Kidney (tissue), 14 donors: ENCODE results near the gene MS4A18. TPM values are rescaled to one million over a fixed set of nuclear protein-coding genes. Genes with fewer than 3 reads are reported as not detected.

Source experiments
- DNase-seq, 5 donors: peaks; one replicate each; pipeline ENCODE4 v3.0.0-alpha.2; 2013 to 2020
- FAIRE-seq: peaks from 2 replicates; lab custom pipeline; 2012; peaks lifted over from hg19 to GRCh38; lab: Jason Lieb, UNC
- H3K27ac ChIP-seq, 2 donors: one replicate each; pipeline ENCODE4 v1.7.0; 2013; ENCODE audit warnings: low read depth in 2 of 2, low read length in 2 of 2, inconsistent platforms in 1 of 2
- H3K27me3 ChIP-seq: one replicate; pipeline ENCODE4 v1.7.1; 2013; ENCODE audit warnings: low read length, inconsistent platforms; ENCODE audit not compliant: control insufficient read depth, insufficient read depth
- H3K36me3 ChIP-seq, 3 donors: one replicate each; pipeline versions ENCODE4 v1.7.0 to v1.7.1; 2013; ENCODE audit warnings: low read length in 3 of 3, control low read depth in 1 of 3, inconsistent platforms in 1 of 3; ENCODE audit not compliant: insufficient read depth in 3 of 3, control insufficient read depth in 2 of 3
- H3K4me1 ChIP-seq, 3 donors: one replicate each; pipeline versions ENCODE4 v1.7.0 to v1.7.1; 2013; ENCODE audit warnings: low read length in 3 of 3, inconsistent platforms in 1 of 3, low read depth in 1 of 3; ENCODE audit not compliant: control insufficient read depth in 2 of 3, insufficient read depth in 2 of 3
- H3K4me3 ChIP-seq, 3 donors: one replicate each; pipeline versions ENCODE4 v1.7.0 to v1.8.1; 2013; ENCODE audit warnings: low read length in 3 of 3, control low read depth in 1 of 3, inconsistent platforms in 1 of 3
- H3K9ac ChIP-seq, 3 donors: one replicate each; pipeline versions ENCODE4 v1.7.0 to v1.7.1; 2013; ENCODE audit warnings: low read length in 3 of 3, control low read depth in 1 of 3, inconsistent platforms in 1 of 3
- H3K9me3 ChIP-seq, 3 donors: one replicate each; pipeline versions ENCODE4 v1.7.0 to v1.7.1; 2013; ENCODE audit warnings: low read length in 3 of 3, control low read depth in 1 of 3, inconsistent platforms in 1 of 3; ENCODE audit not compliant: control insufficient read depth in 2 of 3, insufficient read depth in 1 of 3
- CTCF ChIP-seq: IDR thresholded peaks from 3 replicates; pipeline ENCODE4 v1.5.1; 2012; ENCODE audit warnings: mild to moderate bottlenecking, moderate library complexity, borderline replicate concordance; ENCODE audit not compliant: insufficient read depth; ENCODE audit errors: extremely low read depth
- intact Hi-C: fragments of 100-400 bp; cut with DNase I; formaldehyde crosslinking; loops from one replicate; pipeline ENCODE4 v1.11.1; 2022
- polyA plus RNA-seq: library from polyadenylated mRNA; stranded (reverse); fragments of 350-450 nt; fragmentation: Illumina TruSeq; extraction: RNeasy Lipid Tissue Mini Kit (QIAGEN cat#74804); gene quantifications from one replicate; pipeline ENCODE4 v1.2.3, GENCODE V29; 2014; ENCODE audit warnings: low read depth, low replicate concordance; ENCODE audit not compliant: insufficient read depth
- total RNA-seq: library from RNA; stranded (reverse); fragmentation: NEBNext Ultra II Directional; extraction: Animal tissue kit (Norgen Biotek cat#: 25700); gene quantifications from one replicate; pipeline ENCODE4 v1.2.1, GENCODE V29; 2021
- donor health status: control.
- donor health status: control.
- donor health status: control.
- donor health status: control.
- donor health status: control.
- donor health status: DM: yes; HTN: yes; CAD: no.
- donor health status: Normal renal cell carcinoma (clear cell type).

MS4A18 gene
- total and polyA plus RNA-seq, 2 donors from 2014 or later, result not detected

DNA sequence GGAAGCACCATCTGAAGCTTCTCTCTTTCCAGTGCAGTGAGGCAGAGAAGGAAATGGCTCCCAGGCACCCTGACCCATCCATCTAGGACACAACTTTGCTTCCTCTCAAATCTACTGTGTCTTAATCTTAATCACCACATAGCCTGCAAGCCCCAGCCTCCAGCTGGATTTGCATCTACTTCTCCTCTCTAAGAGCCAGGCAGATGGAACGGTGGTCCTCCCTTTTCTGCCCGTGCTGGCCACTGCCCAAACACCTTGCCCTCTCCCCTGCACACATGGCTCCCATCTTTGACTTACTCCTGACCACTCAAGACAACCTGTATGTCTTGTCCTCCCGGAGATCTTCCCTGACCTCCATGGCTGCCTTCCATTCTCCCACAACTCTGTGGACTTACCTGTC, 68.0 kb downstream of the MS4A18 start:
- DNase-seq, result peak in 1 of 5 donors; percentile 26
- no peak overlapping the region for H3K27ac ChIP-seq
- no peak for FAIRE-seq
- no peaks in the 10 kb centered on the region for H3K36me3 ChIP-seq
- TF ChIP-seq CTCF, result no peak
- H3K4me1 ChIP-seq, result peaks cover 0 to 3% (median 0%) of the 10 kb centered on the region in 3 donors
- no peaks in the 10 kb centered on the region for H3K9me3 ChIP-seq
- intact Hi-C loops, result no loop called here
- H3K9ac ChIP-seq, result no peak overlapping the region
- H3K27me3 ChIP-seq, result no peaks in the 10 kb centered on the region
- H3K4me3 ChIP-seq, result no peak overlapping the region

Other genes starting within 250 kb of the MS4A18 start
- gene MS4A12, start 231.9 kb upstream of the MS4A18 start, total RNA-seq, result not detected
- gene MS4A12, start 231.9 kb upstream of the MS4A18 start, polyA plus RNA-seq, result not detected
- not detected for gene MS4A13, start 209.3 kb upstream of the MS4A18 start, total RNA-seq
- gene MS4A13, start 209.3 kb upstream of the MS4A18 start, polyA plus RNA-seq, result not detected
- not detected for gene MS4A8, start 25.1 kb upstream of the MS4A18 start, total RNA-seq
- gene MS4A8, start 25.1 kb upstream of the MS4A18 start, polyA plus RNA-seq, result 0.67 TPM
- not detected for gene MS4A15, start 32.1 kb downstream of the MS4A18 start, total RNA-seq
- gene MS4A15, start 32.1 kb downstream of the MS4A18 start, polyA plus RNA-seq, result not detected
- gene MS4A10, start 60.6 kb downstream of the MS4A18 start, total RNA-seq, result not detected
- gene MS4A10, start 60.6 kb downstream of the MS4A18 start, polyA plus RNA-seq, result 1.1 TPM
- gene CCDC86, start 117.4 kb downstream of the MS4A18 start, total RNA-seq, result 18.9 TPM
- gene CCDC86, start 117.4 kb downstream of the MS4A18 start, polyA plus RNA-seq, result 15.9 TPM
- gene PTGDR2, start 131.2 kb downstream of the MS4A18 start, total RNA-seq, result 0.16 TPM
- not detected for gene PTGDR2, start 131.2 kb downstream of the MS4A18 start, polyA plus RNA-seq
- gene ZP1, start 142.8 kb downstream of the MS4A18 start, total RNA-seq, result not detected
- gene ZP1, start 142.8 kb downstream of the MS4A18 start, polyA plus RNA-seq, result not detected
- gene PRPF19, start 181.9 kb downstream of the MS4A18 start, total RNA-seq, result 72.1 TPM
- 70.7 TPM for gene PRPF19, start 181.9 kb downstream of the MS4A18 start, polyA plus RNA-seq
- gene TMEM109, start 189.4 kb downstream of the MS4A18 start, total RNA-seq, result 130 TPM
- gene TMEM109, start 189.4 kb downstream of the MS4A18 start, polyA plus RNA-seq, result 139 TPM
- gene TMEM132A, start 199.7 kb downstream of the MS4A18 start, total RNA-seq, result 19.1 TPM
- gene TMEM132A, start 199.7 kb downstream of the MS4A18 start, polyA plus RNA-seq, result 17.2 TPM
- 27.0 TPM for gene SLC15A3, start 227.5 kb downstream of the MS4A18 start, total RNA-seq
- gene SLC15A3, start 227.5 kb downstream of the MS4A18 start, polyA plus RNA-seq, result 26.6 TPM
- gene CD6, start 247.0 kb downstream of the MS4A18 start, total RNA-seq, result 6.7 TPM
- 0.24 TPM for gene CD6, start 247.0 kb downstream of the MS4A18 start, polyA plus RNA-seq